ENCODE results near the gene GLP2R.

DNA sequence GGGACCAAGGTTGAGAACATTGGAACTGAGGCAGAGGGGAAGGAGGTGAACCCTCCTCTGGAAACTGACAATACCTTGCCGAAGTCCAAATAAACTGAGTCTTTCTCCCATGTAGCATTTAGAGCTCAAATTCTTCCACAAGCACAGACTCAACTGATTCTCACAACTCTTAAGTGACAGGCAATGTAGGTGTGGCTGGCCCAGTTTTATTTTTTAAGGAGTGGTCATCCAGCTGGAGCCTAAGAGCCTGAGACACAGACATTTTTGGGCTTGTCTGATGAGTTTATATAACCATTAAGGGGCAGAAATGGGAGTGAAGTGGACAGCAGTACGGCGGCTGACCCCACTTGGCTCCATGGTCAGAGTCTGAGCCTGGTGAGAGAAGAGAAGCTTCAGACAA lies 68.5 kb downstream of the GLP2R start:
- no peak for TF ChIP-seq POLR2A (IDR thresholded peaks at IDR 0.05)
- TF ChIP-seq, protein P1, sequence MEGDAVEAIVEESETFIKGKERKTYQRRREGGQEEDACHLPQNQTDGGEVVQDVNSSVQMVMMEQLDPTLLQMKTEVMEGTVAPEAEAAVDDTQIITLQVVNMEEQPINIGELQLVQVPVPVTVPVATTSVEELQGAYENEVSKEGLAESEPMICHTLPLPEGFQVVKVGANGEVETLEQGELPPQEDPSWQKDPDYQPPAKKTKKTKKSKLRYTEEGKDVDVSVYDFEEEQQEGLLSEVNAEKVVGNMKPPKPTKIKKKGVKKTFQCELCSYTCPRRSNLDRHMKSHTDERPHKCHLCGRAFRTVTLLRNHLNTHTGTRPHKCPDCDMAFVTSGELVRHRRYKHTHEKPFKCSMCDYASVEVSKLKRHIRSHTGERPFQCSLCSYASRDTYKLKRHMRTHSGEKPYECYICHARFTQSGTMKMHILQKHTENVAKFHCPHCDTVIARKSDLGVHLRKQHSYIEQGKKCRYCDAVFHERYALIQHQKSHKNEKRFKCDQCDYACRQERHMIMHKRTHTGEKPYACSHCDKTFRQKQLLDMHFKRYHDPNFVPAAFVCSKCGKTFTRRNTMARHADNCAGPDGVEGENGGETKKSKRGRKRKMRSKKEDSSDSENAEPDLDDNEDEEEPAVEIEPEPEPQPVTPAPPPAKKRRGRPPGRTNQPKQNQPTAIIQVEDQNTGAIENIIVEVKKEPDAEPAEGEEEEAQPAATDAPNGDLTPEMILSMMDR (IDR thresholded peaks at IDR 0.05), result no peak

All from heart left ventricle (tissue), 13 donors.